RPMI7951 (cell line): ENCODE measurements around the gene LGR4. TPM values are rescaled to one million over a fixed set of nuclear protein-coding genes. Genes with fewer than 3 reads are reported as not detected.
A peak's percentile ranks its signal among the peaks of the same experiment; 100 is the strongest.
"Not testable (repeated sequence)": the region's sequence is repeated elsewhere in the genome, so short reads cannot be mapped to it uniquely, and the experiment has no call there.

ENCODE experiments used
- DNase-seq: peaks from one replicate; pipeline ENCODE4 v3.0.0-alpha.2; 2012; ENCODE audit warnings: low read depth
- total RNA-seq: library from RNA; depleted of rRNA; stranded (reverse); fragments of >200 nt; shearing (Covaris generic); gene quantifications from 2 replicates; pipeline ENCODE4 v1.2.3, GENCODE V29; 2014; rRNA removed

Gene LGR4
- total RNA-seq, 1 experiment from 2014 or later = 9.0 TPM

- no peak for DNase-seq
Observed at GRCh38 chr11:27349919-27350318, 122.7 kb downstream of the LGR4 start.

- no peak for DNase-seq
Observed at GRCh38 chr11:27348340-27348873, 124.2 kb downstream of the LGR4 start.

- no peak for DNase-seq
Observed at GRCh38 chr11:27347359-27348339, 124.9 kb downstream of the LGR4 start.

DNA sequence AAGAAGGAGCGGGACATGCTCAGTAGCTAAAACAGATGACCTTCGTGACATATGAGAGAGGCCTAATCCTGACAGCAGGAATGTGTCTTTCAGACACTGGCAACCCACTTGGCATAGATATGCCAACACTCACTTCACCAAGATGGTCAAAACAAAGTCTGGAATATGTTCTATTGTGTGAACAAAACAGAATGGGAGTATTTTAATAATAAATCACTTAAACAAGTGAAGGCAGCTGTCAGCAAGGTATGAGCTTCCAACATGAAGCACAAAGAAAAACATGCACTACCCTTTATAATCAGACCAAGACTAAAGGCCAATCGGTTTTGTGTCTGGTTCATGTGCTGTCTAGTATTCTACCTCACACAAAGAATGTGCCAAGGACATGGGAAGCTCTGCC, 132.6 kb downstream of the LGR4 start:
- DNase-seq = no peak

GRCh38 chr11:27334764-27335163, 137.8 kb downstream of the LGR4 start:
- not testable (repeated sequence) for DNase-seq

- no peak for DNase-seq
Observed at GRCh38 chr11:27331981-27332380, 140.6 kb downstream of the LGR4 start.

DNA sequence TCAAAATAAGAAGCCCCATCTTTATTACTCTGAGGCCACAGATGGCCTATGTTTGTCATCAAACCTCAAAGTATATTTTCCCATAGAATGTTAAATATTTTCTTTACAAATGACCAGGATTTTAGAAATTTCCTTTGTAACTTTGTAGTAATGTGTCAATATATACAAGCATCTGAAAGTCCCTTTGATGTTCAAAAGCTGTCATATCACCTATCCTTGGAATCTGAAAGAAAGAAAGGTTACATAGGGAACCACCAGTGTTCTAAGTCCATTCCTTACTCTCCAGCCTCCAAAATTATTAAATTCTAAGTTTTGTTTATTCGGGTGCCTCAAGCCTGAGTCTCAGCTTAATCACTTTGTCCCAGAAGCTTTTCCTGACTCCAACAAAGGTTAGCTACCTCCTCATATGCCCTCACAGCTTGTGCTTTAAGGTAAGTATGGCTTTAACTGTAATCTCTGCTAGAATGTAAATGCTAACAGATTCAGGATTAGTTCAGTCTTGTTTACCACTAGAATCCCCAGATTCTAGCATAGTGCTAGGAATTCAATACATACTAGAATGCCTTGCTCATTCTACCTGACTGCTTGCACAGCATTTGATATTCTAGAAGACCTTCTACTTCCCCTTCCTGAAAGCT, 141.8 kb downstream of the LGR4 start:
- no peak for DNase-seq

- no peak for DNase-seq
Observed at GRCh38 chr11:27329867-27330632, 142.5 kb downstream of the LGR4 start.

DNA sequence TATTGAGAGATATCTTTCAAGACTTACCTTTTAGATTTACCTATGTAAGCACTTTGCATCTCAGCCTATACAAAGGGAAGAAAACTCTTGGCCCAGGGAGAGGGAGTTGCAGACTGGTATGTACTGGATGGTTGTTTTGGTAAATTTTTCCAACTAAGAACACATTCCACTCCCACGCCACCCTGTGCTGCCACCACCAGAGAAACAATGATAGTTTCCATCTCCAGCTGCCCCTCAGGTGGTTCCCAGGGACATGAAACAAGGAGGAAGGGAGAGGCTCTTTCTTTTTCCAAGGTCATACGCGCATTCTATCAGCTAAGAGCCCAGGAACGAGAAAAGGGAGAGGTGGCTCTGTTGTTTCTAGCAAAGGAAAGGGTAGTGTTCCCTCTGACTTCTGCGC, 144.0 kb downstream of the LGR4 start:
- no peak for DNase-seq

DNA sequence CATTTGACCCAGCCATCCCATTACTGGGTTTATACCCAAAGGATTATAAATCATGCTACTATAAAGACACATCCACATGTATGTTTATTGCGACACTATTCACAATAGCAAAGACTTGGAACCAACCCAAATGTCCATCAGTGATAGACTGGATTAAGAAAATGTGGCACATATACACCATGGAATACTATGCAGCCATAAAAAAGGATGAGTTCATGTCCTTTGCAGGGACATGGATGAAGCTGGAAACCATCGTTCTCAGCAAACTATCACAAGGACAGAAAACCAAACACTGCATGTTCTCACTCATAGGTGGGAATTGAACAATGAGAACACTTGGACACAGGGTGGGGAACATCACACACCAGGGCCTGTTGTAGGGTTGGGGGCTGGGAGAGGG, 145.5 kb downstream of the LGR4 start:
- not testable (repeated sequence) for DNase-seq

DNA sequence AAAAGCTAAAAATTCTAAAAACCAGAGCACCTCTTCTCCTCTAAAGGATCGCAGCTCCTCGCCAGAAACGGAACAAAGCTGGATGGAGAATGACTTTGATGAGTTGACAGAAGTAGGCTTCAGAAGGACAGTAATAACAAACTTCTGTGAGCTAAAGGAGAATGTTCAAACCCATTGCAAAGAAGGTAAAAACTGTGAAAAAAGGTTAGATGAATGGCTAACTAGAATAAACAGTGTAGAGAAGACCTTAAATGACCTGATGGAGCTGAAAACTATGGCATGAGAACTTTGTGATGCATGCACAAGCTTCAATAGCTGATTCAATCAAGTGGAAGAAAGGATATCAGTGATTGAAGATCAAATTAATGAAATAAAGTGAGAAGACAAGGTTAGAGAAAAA, 150.4 kb downstream of the LGR4 start:
- DNase-seq = not testable (repeated sequence)

DNA sequence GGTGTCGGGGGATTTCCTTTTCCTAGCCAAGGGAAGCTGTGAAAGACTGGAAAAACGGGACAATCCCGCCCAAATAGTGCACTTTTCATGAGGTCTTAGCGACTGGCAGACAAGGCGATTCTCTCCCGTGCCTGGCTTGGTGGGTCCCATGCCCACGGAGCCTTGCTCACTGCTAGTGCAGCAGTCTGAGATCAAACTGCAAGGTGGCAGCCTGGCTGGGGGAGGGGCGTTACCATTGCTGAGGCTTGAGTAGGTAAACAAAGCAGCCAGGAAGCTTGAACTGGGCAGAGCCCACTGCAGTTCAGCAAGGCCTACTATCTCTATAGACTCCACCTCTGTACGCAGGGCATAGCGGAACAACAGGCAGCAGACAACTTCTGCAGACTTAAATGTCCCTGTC, 151.2 kb downstream of the LGR4 start:
- not testable (repeated sequence) for DNase-seq

- DNase-seq = peak; percentile 65
Observed at GRCh38 chr11:27319072-27319471, 153.5 kb downstream of the LGR4 start.

- DNase-seq = peak; percentile 66
Observed at GRCh38 chr11:27317751-27318150, 154.8 kb downstream of the LGR4 start.

Other genes with a start within 250 kb of the LGR4 start
- 12.7 and 14.5 TPM in 2 replicates for gene CCDC34, start 109.6 kb downstream of the LGR4 start, total RNA-seq
- gene LIN7C, start 34.0 kb upstream of the LGR4 start, total RNA-seq = 47.3 and 49.3 TPM in 2 replicates
- 4.8 and 4.9 TPM in 2 replicates for gene BDNF, start 227.7 kb upstream of the LGR4 start, total RNA-seq